Testis (tissue), 3 donors: Measurements from ENCODE around the gene CACNA1E. TPM values are rescaled to one million over a fixed set of nuclear protein-coding genes. Genes with fewer than 3 reads are reported as not detected.

Source experiments
- DNase-seq: peaks from one replicate; pipeline ENCODE4 v3.0.0-alpha.2; 2019
- H3K27ac ChIP-seq, 2 donors: fragments of 200-600 bp; sonication (generic); one replicate each; pipeline ENCODE4 v1.5.1; 2019
- H3K27me3 ChIP-seq: fragments of 200-600 bp; sonication (generic); one replicate; pipeline ENCODE4 v1.5.1; 2019
- H3K36me3 ChIP-seq: fragments of 200-600 bp; sonication (generic); one replicate; pipeline ENCODE4 v1.5.1; 2017; ENCODE audit warnings: low read depth; ENCODE audit errors: missing control alignments
- H3K4me1 ChIP-seq: fragments of 200-600 bp; sonication (generic); one replicate; pipeline ENCODE4 v1.5.1; 2019
- H3K4me3 ChIP-seq, 2 donors: fragments of 200-600 bp; sonication (generic); one replicate each; pipeline ENCODE4 v1.5.1; 2017 to 2019
- H3K9me3 ChIP-seq: fragments of 200-600 bp; sonication (generic); one replicate; pipeline ENCODE4 v1.5.1; 2017
- CTCF ChIP-seq, 3 experiments: fragments of 450-650 bp in 2 of 3; fragments of 200-600 bp in 1 of 3; sonication (generic) in 1 of 3; IDR thresholded peaks; one replicate each; pipeline ENCODE4 v1.5.1; 2016 to 2019; ENCODE audit warnings: antibody characterized with exemption in 3 of 3, mild to moderate bottlenecking in 2 of 3, moderate library complexity in 1 of 3
- POLR2A ChIP-seq: fragments of 450-650 bp; IDR thresholded peaks from one replicate; pipeline ENCODE4 v1.6.1; 2017; ENCODE audit warnings: antibody characterized with exemption, mild to moderate bottlenecking, moderate library complexity
- WGBS, 2 donors: methylation state at CpG; one replicate each; pipeline ENCODE4 v1.1.5; 2018; 5-methylcytosine and 5-hydroxymethylcytosine counted together
- intact Hi-C: fragments of 100-400 bp; cut with DNase I; formaldehyde crosslinking; loops from one replicate; pipeline ENCODE4 v1.15.1; 2023; ENCODE audit warnings: low total_unique reads
- polyA plus RNA-seq: library from polyadenylated mRNA; stranded (reverse); fragments of 350-450 nt; fragmentation: Illumina TruSeq; extraction: RNeasy Lipid Tissue Mini Kit (QIAGEN cat#74804); gene quantifications from one replicate; pipeline ENCODE4 v1.2.3, GENCODE V29; 2014; ENCODE audit warnings: low read depth, low replicate concordance; ENCODE audit not compliant: insufficient read depth
- total RNA-seq, 2 donors: library from RNA; depleted of rRNA; stranded (reverse); fragments of >200 nt; gene quantifications; one replicate each; pipeline ENCODE4 v1.2.3, GENCODE V29; 2016

Gene CACNA1E
- total and polyA plus RNA-seq, 3 donors from 2014 or later: 2.4 to 12.6 (median 9.1) TPM

DNA sequence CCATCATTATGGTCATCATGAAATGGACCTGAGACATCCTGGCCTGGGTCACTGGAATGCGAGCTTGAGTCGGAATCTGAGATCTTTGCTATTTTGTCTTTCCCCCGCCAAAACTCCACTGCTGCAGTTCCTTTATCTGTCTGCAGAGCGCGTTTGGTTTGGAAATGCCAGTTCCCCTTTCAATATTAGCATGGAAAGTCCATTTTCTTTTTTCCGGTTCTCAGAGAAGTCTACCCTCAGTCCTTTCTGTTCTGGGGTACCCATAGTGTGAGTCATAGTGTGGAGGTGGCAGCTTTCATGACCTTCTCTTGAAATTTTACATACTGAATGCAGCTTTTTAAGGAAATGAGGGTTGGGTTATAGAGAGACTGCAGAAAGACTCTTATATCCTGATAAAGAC, 14.6 kb downstream of the CACNA1E start:
- no peak for DNase-seq
- H3K4me3 ChIP-seq: no peak overlapping the region
- no peaks in the 10 kb centered on the region for H3K9me3 ChIP-seq
- TF ChIP-seq POLR2A (no peak), CTCF (IDR thresholded peaks at IDR 0.05) (no peak)
- H3K27ac ChIP-seq: no peak overlapping the region
- H3K36me3 ChIP-seq: no peaks in the 10 kb centered on the region
- H3K27me3 ChIP-seq: no peaks in the 10 kb centered on the region
- no peaks in the 10 kb centered on the region for H3K4me1 ChIP-seq
- intact Hi-C loops: no loop called here
- WGBS, 2 donors: 73 to 82% methylated on average over 6 of the region's 6 CpGs

- H3K27ac ChIP-seq: no peak overlapping the region
- no peak overlapping the region for H3K4me3 ChIP-seq
- no peak for DNase-seq
- intact Hi-C loops: no loop called here
- H3K27me3 ChIP-seq: no peaks in the 10 kb centered on the region
- no peaks in the 10 kb centered on the region for H3K9me3 ChIP-seq
- no peak for TF ChIP-seq CTCF (IDR thresholded peaks at IDR 0.05)
- TF ChIP-seq POLR2A: no peak
- H3K36me3 ChIP-seq: no peaks in the 10 kb centered on the region
- WGBS, 2 donors: 92 to 94% methylated on average over 4 of the region's 4 CpGs
- no peaks in the 10 kb centered on the region for H3K4me1 ChIP-seq
Observed at GRCh38 chr1:181499825-181500224, 16.5 kb downstream of the CACNA1E start.

DNA sequence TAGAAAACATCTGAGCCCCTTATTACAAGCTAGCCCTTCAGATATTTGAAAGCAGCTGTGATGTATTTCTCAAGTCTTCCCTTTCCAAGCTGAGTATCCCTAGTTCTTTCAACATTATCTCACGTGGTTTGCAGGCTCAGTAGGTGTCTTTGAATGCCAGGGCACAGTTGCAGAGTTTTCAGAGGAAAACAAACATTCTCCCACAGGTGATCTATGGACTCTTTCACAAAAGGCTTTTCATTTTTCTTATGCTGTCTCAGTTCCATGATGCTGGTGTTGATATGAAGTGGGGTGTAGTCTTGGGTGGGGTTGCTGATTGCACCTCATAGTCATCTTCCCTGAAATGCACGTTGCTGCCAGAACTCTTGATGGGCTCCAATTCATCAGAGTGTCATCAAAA, 17.3 kb downstream of the CACNA1E start:
- H3K4me3 ChIP-seq: no peak overlapping the region
- TF ChIP-seq CTCF (IDR thresholded peaks at IDR 0.05) (no peak), POLR2A (no peak)
- H3K27ac ChIP-seq: no peak overlapping the region
- intact Hi-C loops: no loop called here
- no peaks in the 10 kb centered on the region for H3K9me3 ChIP-seq
- H3K36me3 ChIP-seq: no peaks in the 10 kb centered on the region
- 56 to 73% methylated on average over 2 of the region's 2 CpGs for WGBS, 2 donors
- no peak for DNase-seq
- H3K4me1 ChIP-seq: no peaks in the 10 kb centered on the region
- H3K27me3 ChIP-seq: no peaks in the 10 kb centered on the region

DNA sequence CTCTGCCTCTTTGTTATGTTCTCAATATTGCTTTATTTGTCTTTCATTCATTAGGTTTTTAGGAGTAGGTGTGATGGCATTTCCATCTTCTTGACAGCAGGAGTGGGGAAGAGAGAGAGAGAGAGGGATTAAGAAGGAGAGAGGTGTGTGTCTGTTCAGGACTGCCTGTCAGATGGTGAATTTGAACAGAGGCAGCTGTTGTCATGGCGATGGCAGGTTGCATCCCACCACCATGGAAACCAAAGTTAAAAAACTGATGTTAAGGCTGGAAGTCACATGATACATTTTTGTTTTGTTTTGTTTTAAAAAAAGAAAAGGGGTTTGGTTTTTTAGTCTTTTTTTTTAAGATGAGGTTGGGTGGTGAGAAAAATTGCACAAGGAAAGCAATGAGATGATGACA, 18.3 kb downstream of the CACNA1E start:
- TF ChIP-seq POLR2A (no peak), CTCF (IDR thresholded peaks at IDR 0.05) (no peak)
- WGBS, 2 donors: 89 to 95% methylated on average over 1 of the region's 1 CpG
- intact Hi-C loops: no loop called here

DNA sequence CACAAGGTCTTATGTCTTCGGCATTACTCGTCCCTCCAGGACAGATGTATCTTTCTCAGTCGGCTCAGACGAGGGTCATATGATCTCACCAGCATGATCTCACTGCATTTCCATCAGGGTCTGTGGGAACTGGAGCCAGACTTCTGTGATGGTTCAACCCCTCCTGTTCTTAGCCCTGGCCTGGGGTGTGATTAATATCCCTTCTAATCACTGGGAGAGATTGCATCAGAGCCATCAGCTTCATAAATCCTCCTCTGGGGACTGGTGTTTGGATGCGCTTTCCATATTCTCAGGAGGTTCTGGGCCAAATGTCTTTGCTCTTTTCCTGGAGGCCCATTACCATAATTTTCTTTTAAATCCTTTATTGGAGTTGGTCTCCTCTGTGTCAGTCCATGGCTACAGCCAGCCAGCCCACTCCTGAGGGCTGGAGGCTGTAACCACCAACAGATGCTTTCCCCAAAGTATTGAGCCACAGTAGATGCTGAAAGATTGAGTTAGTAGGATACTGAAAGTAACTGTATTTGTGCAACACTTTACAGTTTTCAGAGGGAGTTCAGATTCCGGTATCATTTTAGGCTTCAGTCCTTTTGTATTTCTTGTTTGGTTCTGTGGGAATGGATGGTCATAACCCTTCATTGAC, 20.0 kb downstream of the CACNA1E start:
- intact Hi-C loops: no loop called here
- H3K4me1 ChIP-seq: no peaks in the 10 kb centered on the region
- TF ChIP-seq CTCF (IDR thresholded peaks at IDR 0.05): no peak
- no peaks in the 10 kb centered on the region for H3K36me3 ChIP-seq
- no peak overlapping the region for H3K4me3 ChIP-seq
- no peak for DNase-seq
- WGBS, 2 donors: 53 to 75% methylated on average over 6 of the region's 6 CpGs
- no peak overlapping the region for H3K27ac ChIP-seq
- no peaks in the 10 kb centered on the region for H3K27me3 ChIP-seq
- no peaks in the 10 kb centered on the region for H3K9me3 ChIP-seq

More for the DNA sequence above, 18.3 kb downstream of the CACNA1E start:
- no peaks in the 10 kb centered on the region for H3K27me3 ChIP-seq
- no peak overlapping the region for H3K27ac ChIP-seq
- no peaks in the 10 kb centered on the region for H3K36me3 ChIP-seq
- DNase-seq: no peak
- H3K4me1 ChIP-seq: no peaks in the 10 kb centered on the region
- no peaks in the 10 kb centered on the region for H3K9me3 ChIP-seq
- no peak overlapping the region for H3K4me3 ChIP-seq
